HEK293 (cell line): Measurements from ENCODE around the gene ATF6B.

Experiments
- CTCF ChIA-PET: fragments of 350-600 bp; formaldehyde crosslinking; extraction: SDS; loops from one replicate; lab custom pipeline; 2021; ENCODE audit warnings: antibody characterized with exemption; lab: Yijun Ruan, JAX
- POLR2A ChIA-PET: fragments of 300-600 bp; formaldehyde crosslinking; extraction: SDS; loops from one replicate; lab custom pipeline; 2020; ENCODE audit warnings: antibody characterized with exemption, inconsistent platforms; lab: Yijun Ruan, JAX
- H3K27ac ChIP-seq: fragments of 200-500 bp; sonication (Bioruptor generic); 2 replicates; pipeline ENCODE4 v1.5.1; 2014; ENCODE audit warnings: low read depth, low read length, control low read depth, inconsistent platforms; ENCODE audit errors: extremely low read depth
- H3K36me3 ChIP-seq, 2 experiments: fragments of 200-500 bp in 1 of 2; sonication (Bioruptor generic) in 1 of 2; 1 replicate in 1 of 2; 2 replicates in 1 of 2; pipeline ENCODE4 v1.5.1; 2014 to 2017; ENCODE audit warnings: inconsistent platforms in 2 of 2, low read length in 2 of 2; ENCODE audit not compliant: control insufficient read depth in 2 of 2, insufficient read depth in 1 of 2
- H3K4me1 ChIP-seq: fragments of 200-500 bp; sonication (Bioruptor generic); 2 replicates; pipeline ENCODE4 v1.5.1; 2014; ENCODE audit warnings: mild to moderate bottlenecking, low read length, inconsistent platforms; ENCODE audit not compliant: control insufficient read depth, insufficient read depth
- H3K4me3 ChIP-seq: 2 replicates; pipeline ENCODE4 v1.5.1; 2011; ENCODE audit warnings: low read depth, mild to moderate bottlenecking, control low read depth, low read length, moderate library complexity
- H3K9me3 ChIP-seq: fragments of 200-500 bp; sonication (Bioruptor generic); 2 replicates; pipeline ENCODE4 v1.5.1; 2014; ENCODE audit warnings: low read depth, low read length, inconsistent platforms; ENCODE audit not compliant: control insufficient read depth, insufficient read depth
- EGR2 ChIP-seq: fragments of 450-650 bp; formaldehyde crosslinking; IDR thresholded peaks from 2 replicates; pipeline ENCODE4 v1.5.1; 2016; ENCODE audit warnings: low read depth, missing biosample characterization, missing genetic modification characterization
- GLIS1 ChIP-seq: fragments of 450-650 bp; formaldehyde crosslinking; IDR thresholded peaks from 2 replicates; pipeline ENCODE4 v1.5.1; 2016; ENCODE audit warnings: missing biosample characterization, missing genetic modification characterization
- SP7 ChIP-seq: fragments of 450-650 bp; formaldehyde crosslinking; IDR thresholded peaks from 2 replicates; pipeline ENCODE4 v1.5.1; 2016; ENCODE audit warnings: missing biosample characterization, missing genetic modification characterization
- WT1 ChIP-seq: fragments of 450-650 bp; formaldehyde crosslinking; IDR thresholded peaks from 2 replicates; pipeline ENCODE4 v1.5.1; 2016; ENCODE audit warnings: missing biosample characterization, missing genetic modification characterization
- ZBTB17 ChIP-seq: fragments of 450-650 bp; formaldehyde crosslinking; IDR thresholded peaks from 2 replicates; pipeline ENCODE4 v1.5.1; 2016; ENCODE audit warnings: missing biosample characterization, missing genetic modification characterization
- ZBTB20 ChIP-seq: fragments of 450-650 bp; formaldehyde crosslinking; IDR thresholded peaks from 2 replicates; pipeline ENCODE4 v1.5.1; 2016; ENCODE audit warnings: missing biosample characterization, missing genetic modification characterization
- ZBTB21 ChIP-seq: fragments of 450-650 bp; formaldehyde crosslinking; IDR thresholded peaks from 2 replicates; pipeline ENCODE4 v1.5.1; 2017; ENCODE audit warnings: missing biosample characterization, missing genetic modification characterization
- ZNF202 ChIP-seq: fragments of 450-650 bp; formaldehyde crosslinking; IDR thresholded peaks from 2 replicates; pipeline ENCODE4 v1.5.1; 2016; ENCODE audit warnings: missing biosample characterization, missing genetic modification characterization, borderline replicate concordance
- ZNF362 ChIP-seq: fragments of 450-650 bp; formaldehyde crosslinking; IDR thresholded peaks from 2 replicates; pipeline ENCODE4 v1.5.1; 2016; ENCODE audit warnings: missing biosample characterization, missing genetic modification characterization
- ZNF394 ChIP-seq: fragments of 450-650 bp; formaldehyde crosslinking; IDR thresholded peaks from 2 replicates; pipeline ENCODE4 v1.5.1; 2016; ENCODE audit warnings: missing biosample characterization, missing genetic modification characterization, mild to moderate bottlenecking, moderate library complexity, borderline replicate concordance
- ZNF416 ChIP-seq: fragments of 450-650 bp; formaldehyde crosslinking; IDR thresholded peaks from 2 replicates; pipeline ENCODE4 v1.5.1; 2016; ENCODE audit warnings: missing biosample characterization, missing genetic modification characterization
- ZNF600 ChIP-seq: fragments of 450-650 bp; formaldehyde crosslinking; IDR thresholded peaks from 2 replicates; pipeline ENCODE4 v1.5.1; 2016; ENCODE audit warnings: missing biosample characterization, missing genetic modification characterization
- ZNF629 ChIP-seq: fragments of 450-650 bp; formaldehyde crosslinking; IDR thresholded peaks from 2 replicates; pipeline ENCODE4 v1.5.1; 2017; ENCODE audit warnings: missing biosample characterization, missing genetic modification characterization
- TF ChIP-seq, protein P1 (sequence below): fragments of 450-650 bp; formaldehyde crosslinking; IDR thresholded peaks from 2 replicates; pipeline ENCODE4 v1.5.1; 2016; ENCODE audit warnings: missing biosample characterization, missing genetic modification characterization
- TF ChIP-seq, protein P2 (sequence below): fragments of 450-650 bp; formaldehyde crosslinking; IDR thresholded peaks from 2 replicates; pipeline ENCODE4 v1.5.1; 2017; ENCODE audit warnings: missing biosample characterization, missing genetic modification characterization
- TF ChIP-seq, protein P3 (sequence below): fragments of 450-650 bp; formaldehyde crosslinking; IDR thresholded peaks from 2 replicates; pipeline ENCODE4 v1.5.1; 2016; ENCODE audit warnings: missing biosample characterization, missing genetic modification characterization
- TF ChIP-seq, protein P4 (sequence below): fragments of 450-650 bp; formaldehyde crosslinking; IDR thresholded peaks from 2 replicates; pipeline ENCODE4 v1.5.1; 2016; ENCODE audit warnings: missing biosample characterization, missing genetic modification characterization
- TF ChIP-seq, protein P5 (sequence below): fragments of 450-650 bp; formaldehyde crosslinking; IDR thresholded peaks from 2 replicates; pipeline ENCODE4 v1.5.1; 2016; ENCODE audit warnings: missing biosample characterization, missing genetic modification characterization

The ATF6B gene

DNA sequence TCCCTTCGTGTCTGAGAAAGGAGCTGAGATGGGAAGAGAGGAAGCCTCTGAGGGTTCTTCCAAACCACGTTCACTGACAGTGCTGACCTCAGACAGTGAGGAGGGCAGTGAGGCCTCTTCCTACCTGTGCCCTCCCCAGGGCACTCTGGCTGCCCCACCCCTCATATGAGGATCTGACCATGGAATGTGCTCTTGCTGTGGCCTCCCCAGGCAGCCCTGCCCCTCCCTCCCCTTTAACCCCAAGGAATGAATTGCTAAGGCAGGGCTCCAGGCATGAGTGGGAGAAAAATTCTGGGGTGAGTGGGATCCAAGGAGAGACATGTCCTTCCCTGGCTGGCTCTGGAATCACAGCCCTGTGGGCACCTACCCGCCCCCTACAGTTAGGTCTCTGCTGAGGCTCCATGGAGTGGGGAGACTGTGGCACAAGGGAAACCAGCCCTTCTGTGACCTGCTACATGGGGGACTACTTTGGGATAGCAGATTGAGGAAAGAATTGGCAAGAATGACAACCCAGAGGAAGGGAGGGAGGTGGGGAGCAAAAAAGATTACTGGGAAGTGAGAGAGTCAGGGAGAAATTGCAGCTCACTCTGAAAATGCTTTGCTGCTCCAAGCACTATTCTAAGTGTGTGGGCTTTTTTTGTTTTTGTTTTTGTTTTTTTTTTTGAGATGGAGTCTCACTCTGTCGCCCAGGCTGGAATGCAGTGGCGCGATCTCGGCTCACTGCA, 48.3 kb downstream of the ATF6B start:
- Histone ChIP-seq H3K9me3 (no peaks in the 10 kb centered on the region), H3K36me3 (no peaks in the 10 kb centered on the region), H3K4me1 (no peaks in the 10 kb centered on the region), H3K27ac (no peak overlapping the region), H3K4me3 (no peak overlapping the region)
- POLR2A ChIA-PET = no interaction called here
- CTCF ChIA-PET = interaction anchor here (0.6 to 1.1 kb wide), 9 partner anchors 7 to 354 kb away, joined by 3 to 4 read pairs (median 3); partner anchors contain the start of gene HSPA1B
- TF ChIP-seq WT1 (tag by site-specific recombination) = no peak
- TF ChIP-seq EGR2 (tag by site-specific recombination) = peak; percentile 44; the same call in 1 of the 2 replicates

DNA sequence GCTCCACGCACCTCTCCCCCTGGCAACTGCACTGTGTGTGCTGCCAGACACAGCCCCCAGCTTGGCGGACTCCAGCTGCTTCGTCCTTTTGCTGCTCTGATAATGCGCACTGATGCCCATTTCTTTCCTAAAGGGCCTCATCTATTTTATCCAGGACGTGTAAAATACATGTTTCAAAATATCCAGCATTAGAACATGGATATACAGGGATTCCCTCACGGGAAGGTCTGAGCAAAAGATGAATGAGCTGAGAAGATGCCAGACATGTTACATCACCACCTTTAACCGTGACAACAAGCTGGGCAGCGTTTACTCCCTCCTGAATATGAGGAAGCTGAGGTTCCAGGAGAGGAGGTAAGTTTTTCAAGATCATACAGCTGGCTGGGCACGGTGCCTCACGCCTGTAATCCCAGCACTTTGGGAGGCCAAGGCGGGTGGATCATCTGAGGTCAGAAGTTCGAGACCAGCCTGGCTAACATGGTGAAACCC, 51.7 kb downstream of the ATF6B start:
- TF ChIP-seq ZBTB21 (tag by site-specific recombination) (0 out of 2 replicates have a peak, but pooled peaks have one; percentile 8), ZBTB20 (peak; percentile 80), ZNF600 (tag by site-specific recombination) (peak; percentile 52; the same call in 1 of the 2 replicates), ZNF629 (tag by site-specific recombination) (peak; percentile 61), ZBTB17 (peak; percentile 64), GLIS1 (tag by site-specific recombination) (peak; percentile 42; the same call in 1 of the 2 replicates), ZNF362 (tag by site-specific recombination) (peak; percentile 63; the same call in 1 of the 2 replicates), SP7 (tag by site-specific recombination) (peak; percentile 77; the same call in 1 of the 2 replicates), ZNF202 (tag by site-specific recombination) (no peak), WT1 (tag by site-specific recombination) (peak; percentile 70), ZNF416 (tag by site-specific recombination) (no peak), ZNF394 (0 out of 2 replicates have a peak, but pooled peaks have one; percentile 13)
- TF ChIP-seq, protein P1, sequence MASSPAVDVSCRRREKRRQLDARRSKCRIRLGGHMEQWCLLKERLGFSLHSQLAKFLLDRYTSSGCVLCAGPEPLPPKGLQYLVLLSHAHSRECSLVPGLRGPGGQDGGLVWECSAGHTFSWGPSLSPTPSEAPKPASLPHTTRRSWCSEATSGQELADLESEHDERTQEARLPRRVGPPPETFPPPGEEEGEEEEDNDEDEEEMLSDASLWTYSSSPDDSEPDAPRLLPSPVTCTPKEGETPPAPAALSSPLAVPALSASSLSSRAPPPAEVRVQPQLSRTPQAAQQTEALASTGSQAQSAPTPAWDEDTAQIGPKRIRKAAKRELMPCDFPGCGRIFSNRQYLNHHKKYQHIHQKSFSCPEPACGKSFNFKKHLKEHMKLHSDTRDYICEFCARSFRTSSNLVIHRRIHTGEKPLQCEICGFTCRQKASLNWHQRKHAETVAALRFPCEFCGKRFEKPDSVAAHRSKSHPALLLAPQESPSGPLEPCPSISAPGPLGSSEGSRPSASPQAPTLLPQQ (tag by site-specific recombination) = no peak
- TF ChIP-seq, protein P2, sequence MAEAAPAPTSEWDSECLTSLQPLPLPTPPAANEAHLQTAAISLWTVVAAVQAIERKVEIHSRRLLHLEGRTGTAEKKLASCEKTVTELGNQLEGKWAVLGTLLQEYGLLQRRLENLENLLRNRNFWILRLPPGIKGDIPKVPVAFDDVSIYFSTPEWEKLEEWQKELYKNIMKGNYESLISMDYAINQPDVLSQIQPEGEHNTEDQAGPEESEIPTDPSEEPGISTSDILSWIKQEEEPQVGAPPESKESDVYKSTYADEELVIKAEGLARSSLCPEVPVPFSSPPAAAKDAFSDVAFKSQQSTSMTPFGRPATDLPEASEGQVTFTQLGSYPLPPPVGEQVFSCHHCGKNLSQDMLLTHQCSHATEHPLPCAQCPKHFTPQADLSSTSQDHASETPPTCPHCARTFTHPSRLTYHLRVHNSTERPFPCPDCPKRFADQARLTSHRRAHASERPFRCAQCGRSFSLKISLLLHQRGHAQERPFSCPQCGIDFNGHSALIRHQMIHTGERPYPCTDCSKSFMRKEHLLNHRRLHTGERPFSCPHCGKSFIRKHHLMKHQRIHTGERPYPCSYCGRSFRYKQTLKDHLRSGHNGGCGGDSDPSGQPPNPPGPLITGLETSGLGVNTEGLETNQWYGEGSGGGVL (tag by site-specific recombination) = no peak; the same call in 1 of the 2 replicates
- TF ChIP-seq, protein P3, sequence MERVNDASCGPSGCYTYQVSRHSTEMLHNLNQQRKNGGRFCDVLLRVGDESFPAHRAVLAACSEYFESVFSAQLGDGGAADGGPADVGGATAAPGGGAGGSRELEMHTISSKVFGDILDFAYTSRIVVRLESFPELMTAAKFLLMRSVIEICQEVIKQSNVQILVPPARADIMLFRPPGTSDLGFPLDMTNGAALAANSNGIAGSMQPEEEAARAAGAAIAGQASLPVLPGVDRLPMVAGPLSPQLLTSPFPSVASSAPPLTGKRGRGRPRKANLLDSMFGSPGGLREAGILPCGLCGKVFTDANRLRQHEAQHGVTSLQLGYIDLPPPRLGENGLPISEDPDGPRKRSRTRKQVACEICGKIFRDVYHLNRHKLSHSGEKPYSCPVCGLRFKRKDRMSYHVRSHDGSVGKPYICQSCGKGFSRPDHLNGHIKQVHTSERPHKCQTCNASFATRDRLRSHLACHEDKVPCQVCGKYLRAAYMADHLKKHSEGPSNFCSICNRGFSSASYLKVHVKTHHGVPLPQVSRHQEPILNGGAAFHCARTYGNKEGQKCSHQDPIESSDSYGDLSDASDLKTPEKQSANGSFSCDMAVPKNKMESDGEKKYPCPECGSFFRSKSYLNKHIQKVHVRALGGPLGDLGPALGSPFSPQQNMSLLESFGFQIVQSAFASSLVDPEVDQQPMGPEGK (tag by site-specific recombination) = 0 out of 2 replicates have a peak, but pooled peaks have one; percentile 20
- TF ChIP-seq, protein P4, sequence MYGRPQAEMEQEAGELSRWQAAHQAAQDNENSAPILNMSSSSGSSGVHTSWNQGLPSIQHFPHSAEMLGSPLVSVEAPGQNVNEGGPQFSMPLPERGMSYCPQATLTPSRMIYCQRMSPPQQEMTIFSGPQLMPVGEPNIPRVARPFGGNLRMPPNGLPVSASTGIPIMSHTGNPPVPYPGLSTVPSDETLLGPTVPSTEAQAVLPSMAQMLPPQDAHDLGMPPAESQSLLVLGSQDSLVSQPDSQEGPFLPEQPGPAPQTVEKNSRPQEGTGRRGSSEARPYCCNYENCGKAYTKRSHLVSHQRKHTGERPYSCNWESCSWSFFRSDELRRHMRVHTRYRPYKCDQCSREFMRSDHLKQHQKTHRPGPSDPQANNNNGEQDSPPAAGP (tag by site-specific recombination) = 0 out of 2 replicates have a peak, but pooled peaks have one; percentile 38
- TF ChIP-seq, protein P5, sequence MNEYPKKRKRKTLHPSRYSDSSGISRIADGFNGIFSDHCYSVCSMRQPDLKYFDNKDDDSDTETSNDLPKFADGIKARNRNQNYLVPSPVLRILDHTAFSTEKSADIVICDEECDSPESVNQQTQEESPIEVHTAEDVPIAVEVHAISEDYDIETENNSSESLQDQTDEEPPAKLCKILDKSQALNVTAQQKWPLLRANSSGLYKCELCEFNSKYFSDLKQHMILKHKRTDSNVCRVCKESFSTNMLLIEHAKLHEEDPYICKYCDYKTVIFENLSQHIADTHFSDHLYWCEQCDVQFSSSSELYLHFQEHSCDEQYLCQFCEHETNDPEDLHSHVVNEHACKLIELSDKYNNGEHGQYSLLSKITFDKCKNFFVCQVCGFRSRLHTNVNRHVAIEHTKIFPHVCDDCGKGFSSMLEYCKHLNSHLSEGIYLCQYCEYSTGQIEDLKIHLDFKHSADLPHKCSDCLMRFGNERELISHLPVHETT (tag by site-specific recombination) = peak; percentile 39; the same call in 1 of the 2 replicates
- Histone ChIP-seq H3K4me1 (no peaks in the 10 kb centered on the region), H3K36me3 (no peaks in the 10 kb centered on the region), H3K9me3 (no peaks in the 10 kb centered on the region), H3K4me3 (no peak overlapping the region), H3K27ac (no peak overlapping the region)
- CTCF ChIA-PET = interaction anchor here (0.5 to 2.4 kb wide), 9 partner anchors 9 to 762 kb away, joined by 3 to 16 read pairs (median 5); no protein-coding TSS in a partner anchor
- POLR2A ChIA-PET = interaction anchor here (0.6 to 1.5 kb wide), 6 partner anchors 16 to 160 kb away, joined by 3 to 4 read pairs (median 3); partner anchors contain the start of genes AGPAT1 and FKBPL
